Measurements from ENCODE around the gene CLDN11.

CLDN11 gene

DNA sequence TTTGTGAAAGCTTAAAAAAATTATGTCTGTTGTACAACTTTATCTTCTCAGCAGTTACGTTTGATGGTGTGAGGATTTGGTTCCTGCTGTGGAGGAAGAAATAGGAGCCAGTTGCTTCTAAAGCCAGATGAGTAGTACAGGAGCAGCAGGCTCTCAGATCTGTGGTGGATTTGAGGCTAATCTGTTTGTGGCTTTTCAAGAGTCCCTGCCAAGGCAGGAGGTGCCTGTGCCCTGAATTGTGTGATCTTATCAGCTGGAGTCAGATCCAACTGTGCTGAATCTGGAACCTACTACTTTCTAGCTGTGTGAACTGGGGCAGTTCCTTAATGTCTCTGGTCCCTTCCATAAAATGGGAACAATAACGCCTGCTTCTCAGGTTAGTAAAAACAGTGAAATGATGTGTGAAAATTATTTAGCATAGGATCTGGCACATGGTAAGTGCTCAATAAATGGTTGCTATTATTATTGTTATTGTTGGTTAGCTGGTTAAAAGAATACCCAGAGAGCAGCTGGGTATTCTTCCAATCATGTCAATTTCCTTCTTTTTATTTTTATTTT is 7.7 kb downstream of the CLDN11 start:
- no peak for DNase-seq (ENCODE audit: low read depth)

DNA sequence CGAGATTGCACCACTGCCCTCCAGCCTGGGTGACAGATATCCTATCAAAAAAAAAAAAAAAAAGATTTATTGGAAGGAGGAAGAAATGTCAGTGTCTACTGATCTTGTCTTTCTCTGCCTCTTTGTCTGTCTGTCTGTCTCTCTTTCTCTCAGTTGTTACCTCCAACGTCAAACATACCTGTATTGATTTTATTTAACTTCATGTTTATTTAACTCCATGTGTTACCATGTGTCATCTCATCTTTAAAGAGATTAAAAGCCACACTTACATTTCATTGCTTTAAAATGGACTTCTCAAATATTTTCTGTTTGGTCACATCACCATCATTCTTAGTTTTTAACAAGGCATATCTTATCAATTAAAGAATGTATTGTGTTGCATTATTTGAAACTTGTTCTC is 9.4 kb downstream of the CLDN11 start:
- DNase-seq (ENCODE audit: low read depth) = no peak

DNA sequence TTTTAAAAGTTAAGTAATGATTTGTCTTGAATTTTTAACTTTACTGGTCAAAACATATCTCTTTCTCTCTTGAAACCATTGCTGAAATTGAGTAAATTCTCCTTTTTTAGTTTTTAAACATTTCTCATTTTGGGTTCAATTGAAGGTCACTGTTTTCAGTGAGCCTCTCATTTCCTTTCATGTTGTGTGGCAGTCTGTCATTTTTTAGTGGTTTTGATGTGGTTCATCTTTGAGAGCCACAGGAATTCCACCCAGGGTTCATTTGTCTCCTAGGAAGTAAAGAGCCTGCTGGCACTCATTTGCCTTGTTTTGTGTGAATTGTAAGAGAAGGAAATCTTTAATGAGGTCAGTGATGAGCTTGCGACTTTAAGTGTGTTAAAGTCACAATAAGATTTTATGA is 10.4 kb downstream of the CLDN11 start:
- DNase-seq (ENCODE audit: low read depth) = no peak

DNA sequence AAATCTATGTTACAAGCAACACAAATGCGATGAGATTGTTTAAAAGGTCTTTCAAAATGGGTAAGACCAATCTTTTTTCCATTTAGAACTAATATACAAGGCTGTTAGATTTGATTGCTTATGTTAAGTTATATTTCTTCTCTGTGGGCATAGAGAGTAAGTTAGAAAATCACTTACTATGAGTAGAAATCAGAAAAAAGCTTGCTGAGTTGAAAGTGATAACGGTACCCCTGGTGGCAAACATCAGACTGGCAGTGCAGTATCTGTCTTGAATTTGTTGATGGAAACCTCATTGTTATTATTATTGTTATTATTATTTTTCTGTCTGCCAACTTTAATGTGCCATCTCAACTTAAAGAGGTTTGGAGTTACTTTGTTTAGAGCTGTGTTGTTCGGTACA is 12.4 kb downstream of the CLDN11 start:
- DNase-seq (ENCODE audit: low read depth) = no peak

DNA sequence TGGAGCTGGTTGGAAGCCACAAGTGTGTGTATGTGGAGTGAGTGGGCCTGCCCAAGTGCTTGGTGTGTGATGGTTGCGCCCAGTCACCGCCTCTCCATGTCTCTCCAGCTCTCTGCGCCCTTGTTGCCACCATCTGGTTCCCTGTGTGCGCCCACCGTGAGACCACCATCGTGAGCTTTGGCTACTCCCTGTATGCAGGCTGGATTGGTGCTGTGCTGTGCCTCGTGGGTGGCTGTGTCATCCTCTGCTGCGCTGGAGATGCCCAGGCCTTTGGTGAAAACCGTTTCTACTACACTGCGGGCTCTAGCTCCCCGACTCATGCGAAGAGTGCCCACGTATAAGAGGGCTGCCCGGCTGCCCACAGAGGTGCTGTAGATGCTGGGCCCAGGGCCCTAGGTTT is 13.7 kb downstream of the CLDN11 start:
- DNase-seq (ENCODE audit: low read depth) = no peak

DNA sequence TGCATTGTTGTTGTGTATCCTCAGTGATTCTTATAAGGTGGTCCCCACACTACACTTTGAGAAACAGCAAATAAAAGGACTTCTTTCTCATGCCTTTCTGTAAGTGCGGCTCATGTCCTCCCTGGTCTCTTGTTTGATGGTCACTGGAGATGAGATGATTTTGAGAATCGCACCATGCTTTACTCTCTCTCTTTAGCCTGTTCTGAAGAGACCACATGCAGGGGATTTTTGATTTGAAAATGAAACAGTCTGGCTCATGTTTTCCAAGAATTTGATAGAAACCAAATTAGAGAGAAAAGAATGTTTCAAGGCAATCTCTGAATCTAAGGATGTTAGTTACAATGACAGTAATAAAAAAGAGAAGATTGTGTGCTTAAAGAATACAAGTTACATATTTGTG is 18.0 kb downstream of the CLDN11 start:
- DNase-seq (ENCODE audit: low read depth) = no peak

DNA sequence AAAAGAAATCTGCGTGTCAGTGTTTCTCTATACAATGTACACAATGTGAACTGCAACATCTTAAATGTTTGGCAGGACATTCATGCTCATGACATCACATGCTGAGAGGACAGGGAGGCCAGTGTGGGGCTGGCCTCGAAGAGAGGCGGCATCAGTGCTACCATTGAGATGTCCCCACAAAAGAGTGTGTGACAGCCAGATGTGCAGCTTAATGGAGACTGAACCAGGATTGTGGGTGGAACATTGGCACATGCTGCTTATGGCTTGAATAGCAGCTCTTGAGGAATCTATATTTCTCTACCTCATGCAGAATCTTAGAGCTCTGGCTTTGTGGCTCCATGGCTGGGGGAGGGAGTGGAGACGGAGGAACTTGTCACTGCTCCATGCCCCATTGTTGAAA is 18.5 kb downstream of the CLDN11 start:
- no peak for DNase-seq (ENCODE audit: low read depth)

DNA sequence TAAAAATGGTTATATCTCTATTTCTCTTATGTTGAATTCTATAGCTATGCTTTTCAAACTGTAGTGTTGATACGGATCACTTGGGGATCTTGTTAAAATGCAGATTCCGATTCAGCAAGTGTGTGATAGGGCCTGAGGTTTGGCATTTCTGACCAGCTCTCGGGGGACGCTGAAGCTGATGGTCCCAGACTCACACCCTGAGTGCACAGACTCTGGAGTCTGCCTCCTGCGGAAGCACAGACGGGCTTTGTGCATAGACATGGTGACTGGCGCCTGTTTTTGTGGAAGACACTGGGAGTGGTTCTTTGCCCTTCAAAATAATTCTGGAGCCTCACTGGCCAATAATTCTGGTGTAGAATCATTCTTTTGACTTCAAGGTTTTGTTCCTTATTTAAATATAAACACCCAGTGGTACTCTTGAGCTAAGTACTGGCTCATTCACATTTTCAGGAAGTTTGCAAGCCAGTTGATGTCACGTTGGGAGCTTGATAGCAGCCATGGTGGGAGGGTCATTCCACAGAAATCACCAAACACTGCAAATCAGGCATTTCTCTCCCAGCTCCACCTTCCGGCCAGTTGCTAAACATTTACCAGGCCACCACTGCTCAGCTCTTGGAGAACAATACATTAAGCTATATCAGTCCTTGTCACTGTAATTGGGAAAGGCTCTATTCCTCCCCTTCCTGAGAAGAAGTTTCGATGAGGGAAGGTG is 19.2 kb downstream of the CLDN11 start:
- DNase-seq (ENCODE audit: low read depth) = no peak

DNA sequence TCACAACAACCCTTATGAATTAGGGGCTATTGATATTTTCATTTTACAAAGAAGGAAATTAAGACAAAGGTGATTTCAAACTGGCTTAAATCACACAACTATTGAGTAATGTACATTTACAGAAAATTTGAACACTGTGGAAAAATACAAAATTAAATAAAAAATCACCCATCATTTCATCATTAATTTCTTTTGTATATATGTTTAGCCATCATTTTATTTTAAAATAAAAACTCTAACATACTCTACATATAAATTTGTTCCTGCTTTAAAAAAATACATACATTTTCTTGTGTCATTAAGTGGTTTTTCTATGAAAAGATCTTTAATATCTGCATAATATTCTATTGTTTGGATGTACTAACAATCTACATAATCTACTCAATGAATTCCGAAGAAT is 20.2 kb downstream of the CLDN11 start:
- no peak for DNase-seq (ENCODE audit: low read depth)

DNA sequence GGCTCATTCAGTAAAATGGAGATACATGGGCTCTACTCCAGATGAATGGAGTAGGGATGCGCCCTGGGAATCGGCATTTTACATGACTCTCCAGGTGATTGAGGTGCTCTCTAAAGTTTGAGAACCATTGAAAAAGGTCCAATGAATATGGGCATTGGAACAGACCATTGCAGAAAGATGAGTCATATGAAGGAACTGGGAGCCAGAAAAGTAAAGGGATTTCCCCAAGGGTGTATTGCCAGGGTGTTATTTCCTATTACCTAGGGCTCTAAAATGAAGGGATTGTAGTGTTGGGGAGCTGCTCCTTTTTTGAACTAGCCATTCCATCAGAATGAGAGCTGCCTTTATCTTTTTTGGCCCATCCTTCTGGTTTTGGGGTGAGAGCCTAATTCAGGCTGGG is 21.7 kb downstream of the CLDN11 start:
- no peak for DNase-seq (ENCODE audit: low read depth)

DNA sequence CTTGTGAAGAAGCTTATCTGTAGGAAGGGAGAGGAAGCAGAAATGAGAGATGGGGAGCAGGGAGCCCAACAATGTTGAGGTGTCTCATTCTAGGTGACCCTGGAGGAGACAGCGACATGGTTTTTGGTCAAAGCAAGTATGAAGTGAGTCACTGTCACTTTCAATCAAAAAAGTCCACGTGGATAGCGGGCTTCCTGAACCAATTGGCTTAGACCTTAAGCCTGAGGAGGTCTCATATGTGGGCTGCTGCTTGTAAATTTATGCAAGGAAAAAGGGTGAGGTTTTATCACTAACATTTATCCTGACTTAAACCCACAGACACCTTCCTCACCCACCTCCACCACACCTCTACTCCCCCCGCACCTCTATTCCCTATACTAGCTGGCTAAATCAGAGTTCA is 22.7 kb downstream of the CLDN11 start:
- no peak for DNase-seq (ENCODE audit: low read depth)

DNA sequence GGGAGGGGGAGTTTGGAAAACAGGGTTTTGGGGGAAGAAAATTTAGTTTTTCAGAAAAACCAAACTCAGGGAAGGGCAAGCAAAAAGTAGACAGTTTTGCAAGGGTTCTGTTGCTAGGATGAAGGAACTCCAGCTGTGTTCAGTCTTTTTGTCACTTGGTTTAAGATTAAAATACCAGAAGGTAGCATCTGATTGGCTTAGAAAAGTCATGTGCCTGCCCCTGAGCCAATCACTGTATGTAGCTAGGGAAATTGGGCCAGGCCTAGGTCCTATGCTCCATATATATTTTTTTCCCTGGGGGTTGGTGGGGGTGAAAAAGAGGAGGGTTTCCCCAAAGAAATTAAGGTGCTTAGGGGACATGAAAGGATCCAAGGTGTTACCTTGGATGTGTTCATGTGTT is 24.3 kb downstream of the CLDN11 start:
- DNase-seq (ENCODE audit: low read depth) = no peak

DNA sequence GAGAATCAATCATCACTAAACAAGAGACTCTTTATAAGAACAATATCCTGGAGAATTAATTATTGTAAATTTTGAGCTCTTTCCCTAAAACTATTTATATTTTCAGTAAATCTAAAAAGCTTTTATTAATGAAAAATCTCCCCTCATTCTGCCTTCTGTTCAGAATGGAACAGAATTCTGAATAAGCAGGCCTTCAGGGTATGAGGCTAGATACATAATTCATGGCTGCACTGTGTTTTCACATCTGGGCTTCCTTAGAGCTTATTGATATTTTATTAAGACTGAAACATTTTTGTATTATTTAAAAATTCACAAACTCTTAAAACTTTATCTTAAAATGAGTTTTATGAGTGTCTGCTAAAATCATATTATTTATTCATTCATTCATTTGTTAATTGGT is 24.8 kb downstream of the CLDN11 start:
- DNase-seq (ENCODE audit: low read depth) = no peak

DNA sequence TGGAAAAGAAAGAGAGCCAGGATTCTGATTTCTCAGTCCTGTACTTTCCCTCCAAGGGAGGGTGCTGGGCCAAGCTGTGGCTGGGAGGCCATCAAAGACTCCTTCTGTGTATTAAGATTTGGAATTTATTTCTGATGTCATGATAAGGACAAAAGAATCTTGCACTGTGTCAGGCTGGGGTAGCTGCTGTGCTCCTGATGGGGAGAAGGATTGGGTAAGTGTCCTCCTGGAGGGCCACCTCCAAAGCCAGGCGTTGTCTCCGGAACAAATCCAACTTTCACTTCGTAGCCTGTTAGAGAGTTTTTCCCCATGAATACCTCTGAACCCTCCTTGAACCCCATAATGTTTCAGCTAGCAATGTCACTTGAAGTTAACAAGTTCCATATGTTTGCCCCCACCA is 29.9 kb downstream of the CLDN11 start:
- no peak for DNase-seq (ENCODE audit: low read depth)

DNA sequence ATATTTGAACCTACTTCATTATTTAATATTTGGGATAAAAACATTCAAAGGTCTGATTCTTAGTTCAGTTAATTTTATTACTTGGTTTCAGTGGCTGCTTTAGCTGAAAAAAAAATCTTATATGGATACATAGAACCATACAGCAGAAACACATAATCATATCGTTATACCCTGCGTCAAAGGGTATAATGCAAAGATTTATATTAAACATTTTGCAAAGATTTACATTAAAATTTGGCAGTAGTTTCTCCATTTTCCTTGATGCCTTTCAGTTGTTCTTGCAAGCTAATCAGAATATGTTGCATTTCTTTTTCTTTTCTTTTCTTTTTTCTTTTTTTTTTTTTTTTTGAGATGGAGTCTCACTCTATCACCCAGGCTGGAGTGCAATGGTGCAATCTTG is 31.4 kb downstream of the CLDN11 start:
- DNase-seq (ENCODE audit: low read depth) = no peak

DNA sequence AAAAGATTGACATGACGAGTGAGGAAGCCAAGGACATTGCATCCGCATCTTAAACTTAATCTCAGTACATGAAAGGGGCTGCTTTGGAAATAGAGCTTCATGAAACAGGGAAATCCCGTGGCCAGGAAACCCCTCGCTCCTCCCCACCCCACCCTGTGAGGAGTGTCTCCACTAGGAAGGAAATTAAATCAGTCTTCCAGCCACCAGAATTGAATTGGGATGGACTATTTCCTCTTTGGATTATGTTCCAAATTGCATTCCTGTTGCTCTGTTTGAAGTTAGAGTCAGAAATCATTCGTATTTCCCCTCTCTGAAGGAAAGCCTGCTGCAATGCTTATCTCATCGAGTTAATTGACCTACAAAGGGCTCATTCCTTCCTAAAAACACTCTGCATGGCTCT is 35.8 kb downstream of the CLDN11 start:
- DNase-seq (ENCODE audit: low read depth) = no peak

DNA sequence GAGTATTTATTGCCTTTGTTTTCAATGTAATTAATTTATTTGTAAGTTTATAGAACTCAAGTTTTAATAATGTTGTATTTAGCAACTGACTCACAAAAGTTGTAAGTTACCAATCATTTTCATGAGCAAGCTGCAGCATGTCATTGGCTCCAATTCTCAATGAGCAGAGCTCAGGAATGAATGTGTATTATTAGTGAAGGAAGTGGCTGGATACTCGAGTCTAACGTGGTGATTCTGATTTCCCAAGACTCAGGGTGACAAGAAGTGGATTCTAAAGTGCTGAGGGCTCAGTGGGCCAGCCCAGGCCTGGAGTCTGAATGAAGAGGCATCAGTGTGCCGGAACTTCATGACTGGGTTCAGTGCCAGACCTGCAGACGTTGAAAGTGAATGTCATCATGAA is 39.6 kb downstream of the CLDN11 start:
- DNase-seq (ENCODE audit: low read depth) = no peak

DNA sequence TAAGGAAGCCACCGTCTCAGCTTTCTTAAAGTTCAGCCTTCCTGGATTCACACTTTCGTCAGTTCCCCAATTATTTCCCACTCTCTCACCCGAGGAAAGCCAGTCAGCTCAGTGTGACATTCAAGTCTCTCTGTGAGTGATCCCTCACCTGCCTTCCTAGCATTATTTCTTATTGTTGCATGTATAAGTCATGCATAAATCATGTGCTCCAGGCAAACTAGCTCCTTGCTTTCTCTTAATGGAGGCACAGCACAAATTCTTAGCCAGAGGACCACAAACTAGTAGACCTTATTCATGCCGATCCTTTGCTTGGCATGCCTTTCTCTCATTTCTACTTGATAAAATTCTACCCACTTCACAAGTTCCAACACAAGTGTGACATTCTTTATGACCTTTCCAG is 44.3 kb downstream of the CLDN11 start:
- no peak for DNase-seq (ENCODE audit: low read depth)

DNA sequence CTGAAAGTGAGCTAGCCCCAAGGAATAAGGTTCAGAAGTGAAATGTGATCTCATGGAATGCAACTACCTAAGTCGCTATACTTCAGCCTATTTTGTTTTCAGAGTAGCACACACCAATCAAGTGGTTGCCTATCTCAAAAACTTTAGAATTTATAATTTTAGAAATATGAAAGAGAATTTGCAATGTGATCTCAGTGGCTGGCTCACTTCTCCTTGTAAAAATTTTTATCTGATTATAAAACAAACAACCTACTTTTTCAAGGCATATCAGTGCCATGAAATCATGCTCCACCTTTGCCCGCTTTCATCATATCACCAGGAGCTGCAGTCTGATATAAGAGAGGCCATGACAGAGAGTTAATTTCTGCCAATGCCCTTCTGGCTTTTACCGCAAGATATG is 47.3 kb downstream of the CLDN11 start:
- no peak for DNase-seq (ENCODE audit: low read depth)

DNA sequence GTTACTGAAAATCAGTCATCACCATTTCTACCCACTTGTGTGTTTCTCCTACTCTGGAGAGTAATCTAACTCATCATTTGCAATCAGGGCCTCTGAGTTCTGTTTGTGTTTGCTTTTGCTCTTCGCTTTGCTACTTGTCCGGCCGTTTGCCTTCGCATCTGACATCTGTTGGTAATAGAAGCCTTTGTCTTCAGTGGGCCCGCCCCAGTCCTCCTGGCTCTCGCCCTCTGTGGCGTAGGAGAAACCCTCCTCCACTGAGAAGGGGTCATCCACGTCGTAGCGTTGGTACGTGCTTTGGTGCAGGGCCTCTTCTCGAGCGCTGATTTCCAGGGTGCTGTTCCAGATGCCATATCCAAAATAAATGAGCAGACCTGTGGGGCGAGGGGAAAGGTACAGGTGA is 48.3 kb downstream of the CLDN11 start:
- no peak for DNase-seq (ENCODE audit: low read depth)

DNA sequence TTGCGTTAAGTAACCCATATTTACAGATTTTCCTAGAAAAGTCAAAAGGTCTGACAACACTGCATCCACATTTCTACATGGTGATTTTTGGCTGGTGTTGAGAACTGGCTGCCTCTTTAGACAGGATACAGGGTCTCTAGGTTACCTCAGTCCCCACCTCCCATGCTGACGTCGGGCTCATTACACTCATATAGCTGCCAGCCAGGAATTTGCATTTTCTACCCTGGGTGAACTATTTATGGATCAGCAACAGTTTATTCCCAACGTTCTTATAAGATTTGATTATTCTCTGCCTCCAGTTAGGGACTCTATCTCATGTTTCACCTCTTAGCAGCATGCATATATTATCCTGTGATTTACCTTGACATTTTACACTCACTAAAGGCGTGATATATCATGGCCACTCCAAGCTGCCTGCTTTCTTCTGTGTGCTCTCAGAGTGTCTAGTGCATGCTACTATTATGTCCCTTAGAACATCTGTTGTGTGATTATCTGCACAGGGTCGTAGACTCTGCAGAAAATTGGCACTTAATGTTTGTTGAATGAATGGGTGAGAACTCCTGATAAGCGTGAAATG is 49.0 kb downstream of the CLDN11 start:
- no peak for DNase-seq (ENCODE audit: low read depth)

DNA sequence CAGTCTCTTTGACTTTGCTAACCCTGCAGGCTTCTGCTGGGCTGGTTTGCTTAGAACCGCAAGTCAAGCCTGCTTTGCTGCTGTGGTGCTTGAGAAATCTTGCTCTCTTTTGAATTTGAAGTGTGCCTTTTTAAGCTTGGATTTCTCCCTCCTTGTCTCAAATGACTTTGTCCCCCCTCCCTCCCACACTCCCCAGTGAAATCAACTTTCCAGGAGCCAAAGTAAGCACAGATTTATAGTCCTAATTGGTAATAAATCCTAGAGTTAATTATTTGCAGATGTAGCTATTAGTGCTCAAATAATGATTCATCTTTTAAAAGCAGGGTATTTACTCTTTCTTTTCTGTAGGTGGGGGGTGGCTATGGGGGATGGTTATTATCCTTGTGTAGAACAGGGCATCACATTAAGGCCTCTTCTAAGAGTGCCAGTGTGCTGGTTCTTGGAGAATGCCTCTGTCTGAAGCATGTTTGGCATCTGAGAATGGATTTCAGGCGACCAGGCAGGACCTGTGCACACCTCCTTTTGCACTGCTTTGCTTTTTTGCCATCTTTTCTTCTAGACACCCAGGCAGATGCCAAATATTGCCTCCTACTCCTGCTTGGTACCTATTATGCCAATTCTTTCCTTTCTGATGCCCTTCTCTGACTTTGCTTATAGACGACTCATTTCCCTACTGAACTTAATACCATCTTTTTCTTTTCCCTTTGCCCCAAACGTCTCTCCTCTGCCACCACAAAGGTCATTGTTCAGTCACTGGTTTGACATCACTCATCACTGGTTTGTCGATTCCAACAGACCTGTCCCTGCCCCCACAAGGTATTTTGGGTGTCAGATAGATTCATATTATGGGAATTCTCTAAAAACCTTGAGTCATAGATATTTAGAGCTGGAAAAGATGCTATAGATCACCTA is 50.7 kb downstream of the CLDN11 start:
- DNase-seq (ENCODE audit: low read depth) = no peak
